Measurements from ENCODE around the gene SF3B2. TPM values are rescaled to one million over a fixed set of nuclear protein-coding genes. Genes with fewer than 3 reads are reported as not detected.
A peak's percentile ranks its signal among the peaks of the same experiment; 100 is the strongest.

SF3B2 gene
- total RNA-seq, 1 experiment from 2014 or later, result 300 TPM

DNA sequence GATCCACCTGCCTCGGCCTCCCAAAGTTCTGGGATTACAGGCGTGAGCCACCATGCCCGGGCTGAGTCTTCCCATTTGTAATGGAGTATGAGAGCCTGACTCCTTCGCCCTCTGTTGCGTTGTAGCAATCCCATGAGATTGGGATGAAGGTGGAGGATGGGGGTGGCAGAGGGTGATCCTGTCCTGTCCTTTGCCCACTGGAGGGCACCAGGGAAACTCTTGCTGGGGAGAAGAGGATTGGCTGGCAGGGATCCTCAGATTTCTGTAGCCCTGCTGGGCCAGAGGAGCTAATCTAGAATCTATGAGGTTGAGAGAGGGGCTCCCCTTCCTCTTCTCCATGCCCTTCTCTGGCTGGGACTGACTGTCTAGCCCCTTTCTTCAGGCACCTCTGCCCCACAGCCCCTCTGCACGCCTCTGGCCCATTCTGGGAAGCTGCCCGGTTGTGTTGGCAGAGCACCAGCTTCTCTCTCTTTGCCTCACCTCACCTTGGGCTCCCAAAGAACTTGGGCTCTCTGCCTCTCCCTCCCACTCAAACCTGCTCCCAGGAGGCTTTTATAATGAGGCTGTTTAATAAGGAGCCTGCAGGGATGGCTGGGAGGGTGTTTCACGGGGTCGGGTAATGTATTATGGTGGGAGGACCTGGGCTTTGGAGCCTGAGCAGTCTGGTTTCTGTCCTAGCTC lies 16.4 kb upstream of the SF3B2 start:
- Histone ChIP-seq H2AFZ (ENCODE audit: low read depth, low read length, poor library complexity, severe bottlenecking) (no peak overlapping the region), H3K9ac (ENCODE audit: low read length) (no peak overlapping the region), H3K27ac (ENCODE audit: low read depth, low read length) (no peak overlapping the region), H3K79me2 (ENCODE audit: insufficient read depth, low read length) (no peaks in the 10 kb centered on the region), H3K9me2 (ENCODE audit: insufficient read depth) (no peaks in the 10 kb centered on the region), H3K36me3 (ENCODE audit: control insufficient read depth in 1 of 2, insufficient read depth in 2 of 2, low read length in 2 of 2) (no peaks in the 10 kb centered on the region), H4K20me1 (ENCODE audit: insufficient read depth) (no peaks in the 10 kb centered on the region), H3K9me3 (ENCODE audit: control insufficient read depth in 1 of 2, insufficient read depth in 1 of 2, low read depth in 1 of 2, low read length in 2 of 2) (no peaks in the 10 kb centered on the region), H3K4me1 (ENCODE audit: control insufficient read depth in 1 of 2, insufficient read depth in 2 of 2, low read length in 2 of 2) (peaks cover 0 to 5% of the 10 kb centered on the region in 2 experiments; a peak in 2 of 4 replicates), H3K27me3 (ENCODE audit: insufficient read depth, low read length) (no peaks in the 10 kb centered on the region), H3K4me2 (ENCODE audit: low read length) (no peak overlapping the region), H3K4me3 (replicated peaks in 1 of 2; ENCODE audit: low read depth in 1 of 2, low read length in 2 of 2) (no peak overlapping the region)
- ChIA-PET POLR2A (no interaction called here), RAD21 (ENCODE audit: low non-redundant PET in 1 of 2, low total read pairs in 2 of 2, uncharacterized antibody in 2 of 2, unreplicated experiment in 2 of 2) (no interaction called here), CTCF (interaction anchor here (3.1 kb wide), 1 partner anchor 9 kb away, joined by 14 read pairs; no protein-coding TSS in a partner anchor)
- ATAC-seq, result peak; percentile 62; the same call in 1 of the 2 replicates
- intact Hi-C loops (cut with micrococcal nuclease), result no loop called here
- DNase-seq (ENCODE audit: low read depth, low spot score), result no peak
- no TSS peak for BruUV-seq (replicated peaks)
- TF ChIP-seq, protein P1, sequence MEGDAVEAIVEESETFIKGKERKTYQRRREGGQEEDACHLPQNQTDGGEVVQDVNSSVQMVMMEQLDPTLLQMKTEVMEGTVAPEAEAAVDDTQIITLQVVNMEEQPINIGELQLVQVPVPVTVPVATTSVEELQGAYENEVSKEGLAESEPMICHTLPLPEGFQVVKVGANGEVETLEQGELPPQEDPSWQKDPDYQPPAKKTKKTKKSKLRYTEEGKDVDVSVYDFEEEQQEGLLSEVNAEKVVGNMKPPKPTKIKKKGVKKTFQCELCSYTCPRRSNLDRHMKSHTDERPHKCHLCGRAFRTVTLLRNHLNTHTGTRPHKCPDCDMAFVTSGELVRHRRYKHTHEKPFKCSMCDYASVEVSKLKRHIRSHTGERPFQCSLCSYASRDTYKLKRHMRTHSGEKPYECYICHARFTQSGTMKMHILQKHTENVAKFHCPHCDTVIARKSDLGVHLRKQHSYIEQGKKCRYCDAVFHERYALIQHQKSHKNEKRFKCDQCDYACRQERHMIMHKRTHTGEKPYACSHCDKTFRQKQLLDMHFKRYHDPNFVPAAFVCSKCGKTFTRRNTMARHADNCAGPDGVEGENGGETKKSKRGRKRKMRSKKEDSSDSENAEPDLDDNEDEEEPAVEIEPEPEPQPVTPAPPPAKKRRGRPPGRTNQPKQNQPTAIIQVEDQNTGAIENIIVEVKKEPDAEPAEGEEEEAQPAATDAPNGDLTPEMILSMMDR (IDR thresholded peaks at IDR 0.05 in 2 of 3, conservative IDR thresholded peaks at IDR 0.05 in 1 of 3; ENCODE audit: borderline replicate concordance in 1 of 3, insufficient read depth in 1 of 3, low read depth in 2 of 3, low read length in 2 of 3), result no peak
- TF ChIP-seq EZH2phosphoT487 (IDR thresholded peaks at IDR 0.05; ENCODE audit: borderline replicate concordance) (no peak), TCF7L2 (IDR thresholded peaks at IDR 0.05; ENCODE audit: borderline replicate concordance, extremely low read depth, insufficient read depth, insufficient read length) (no peak), RAD21 (IDR thresholded peaks at IDR 0.05; ENCODE audit: low read depth) (0 out of 2 replicates have a peak, but pooled peaks have one; percentile 8), CBX3 (IDR thresholded peaks at IDR 0.05; ENCODE audit: low read depth) (no peak)
- TF ChIP-seq, protein P2, sequence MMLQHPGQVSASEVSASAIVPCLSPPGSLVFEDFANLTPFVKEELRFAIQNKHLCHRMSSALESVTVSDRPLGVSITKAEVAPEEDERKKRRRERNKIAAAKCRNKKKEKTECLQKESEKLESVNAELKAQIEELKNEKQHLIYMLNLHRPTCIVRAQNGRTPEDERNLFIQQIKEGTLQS (IDR thresholded peaks at IDR 0.05), result no peak
